Esophagus squamous epithelium (tissue), 5 donors: ENCODE measurements around the gene ABLIM2. TPM values are rescaled to one million over a fixed set of nuclear protein-coding genes. Genes with fewer than 3 reads are reported as not detected.

ENCODE experiments used
- DNase-seq: peaks from one replicate; lab custom pipeline; 2025; lab: John Stamatoyannopoulos, UW
- H3K27ac ChIP-seq, 4 donors: fragments of 200-600 bp; sonication (generic); one replicate each; pipeline ENCODE4 v1.5.1; 2016 to 2019; ENCODE audit warnings: mild to moderate bottlenecking in 1 of 4
- H3K27me3 ChIP-seq, 4 donors: fragments of 200-600 bp; sonication (generic); 1 replicate in 3 of 4; 2 replicates in 1 of 4; pipeline versions ENCODE4 v1.5.1 to v1.6.0; 2017 to 2021; ENCODE audit warnings: antibody characterized with exemption in 1 of 4
- H3K36me3 ChIP-seq, 3 donors: fragments of 200-600 bp; sonication (generic); one replicate each; pipeline ENCODE4 v1.5.1; 2016 to 2019
- H3K4me1 ChIP-seq, 3 donors: fragments of 200-600 bp; sonication (generic); one replicate each; pipeline ENCODE4 v1.5.1; 2017 to 2019
- H3K4me3 ChIP-seq, 4 donors: fragments of 200-600 bp; sonication (generic); 1 replicate in 3 of 4; 2 replicates in 1 of 4; pipeline ENCODE4 v1.5.1; 2016 to 2019; ENCODE audit warnings: mild to moderate bottlenecking in 2 of 4, moderate library complexity in 1 of 4
- H3K9me3 ChIP-seq, 3 donors: fragments of 200-600 bp; sonication (generic); one replicate each; pipeline ENCODE4 v1.5.1; 2016 to 2019
- POLR2A ChIP-seq, 4 donors: fragments of 450-650 bp; IDR thresholded peaks; one replicate each; pipeline ENCODE4 v1.6.1; 2017; ENCODE audit warnings: antibody characterized with exemption in 4 of 4, mild to moderate bottlenecking in 4 of 4, moderate library complexity in 3 of 4
- WGBS, 2 donors: methylation state at CpG; one replicate each; pipeline ENCODE4 v1.1.5; 2018; 5-methylcytosine and 5-hydroxymethylcytosine counted together
- intact Hi-C: fragments of 100-400 bp; cut with DNase I; formaldehyde crosslinking; loops from one replicate; pipeline ENCODE4 v1.15.0; 2022
- total RNA-seq, 4 donors: library from RNA; depleted of rRNA; stranded (reverse); fragments of >200 nt; gene quantifications; one replicate each; pipeline ENCODE4 v1.1.0, GENCODE V29; 2016
- TF ChIP-seq, protein P1 (sequence below), 6 experiments: fragments of 450-650 bp in 4 of 6; fragments of 200-600 bp in 2 of 6; sonication (generic) in 2 of 6; IDR thresholded peaks; one replicate each; pipeline ENCODE4 v1.5.1; 2016 to 2019; ENCODE audit warnings: antibody characterized with exemption in 6 of 6, mild to moderate bottlenecking in 4 of 6, moderate library complexity in 4 of 6
- donor health status: DM: yes; HTN: yes; CAD: no.

Gene ABLIM2
- total RNA-seq, 4 donors from 2014 or later = 13.5 to 26.7 (median 15.7) TPM

DNA sequence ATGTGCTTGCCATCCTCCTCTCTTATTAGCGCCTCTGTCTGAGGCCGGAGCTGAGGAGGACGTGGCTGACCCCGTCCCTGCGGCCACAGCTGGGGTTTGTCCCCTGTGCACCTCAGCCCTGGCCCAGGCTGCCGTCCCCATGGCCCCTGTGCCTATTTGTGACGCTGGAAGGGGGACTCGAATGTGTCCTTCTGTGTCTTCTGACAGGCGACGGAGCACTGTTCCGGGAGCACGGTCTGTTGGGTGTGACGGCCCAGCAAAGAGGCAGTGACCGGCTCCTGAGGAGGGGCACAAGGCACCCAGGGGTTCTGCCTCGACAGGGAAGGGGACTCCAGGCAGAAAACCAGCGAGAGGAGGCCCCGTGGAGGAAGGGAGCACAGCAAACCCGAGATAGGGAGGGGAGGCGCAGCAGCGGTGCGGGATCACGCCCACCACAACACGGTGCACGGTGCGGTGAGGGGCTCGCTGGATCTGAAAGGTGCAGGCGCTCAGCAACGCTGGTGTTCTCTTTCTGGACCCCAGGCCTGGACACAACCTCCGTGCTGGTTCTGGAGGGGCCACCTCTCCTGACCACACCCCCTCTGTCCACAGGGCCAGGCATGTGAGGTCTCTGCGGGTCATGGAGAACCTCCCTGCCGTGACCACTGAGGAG lies 46.1 kb upstream of the ABLIM2 start:
- no peak for TF ChIP-seq POLR2A (IDR thresholded peaks at IDR 0.05)
- TF ChIP-seq, protein P1, sequence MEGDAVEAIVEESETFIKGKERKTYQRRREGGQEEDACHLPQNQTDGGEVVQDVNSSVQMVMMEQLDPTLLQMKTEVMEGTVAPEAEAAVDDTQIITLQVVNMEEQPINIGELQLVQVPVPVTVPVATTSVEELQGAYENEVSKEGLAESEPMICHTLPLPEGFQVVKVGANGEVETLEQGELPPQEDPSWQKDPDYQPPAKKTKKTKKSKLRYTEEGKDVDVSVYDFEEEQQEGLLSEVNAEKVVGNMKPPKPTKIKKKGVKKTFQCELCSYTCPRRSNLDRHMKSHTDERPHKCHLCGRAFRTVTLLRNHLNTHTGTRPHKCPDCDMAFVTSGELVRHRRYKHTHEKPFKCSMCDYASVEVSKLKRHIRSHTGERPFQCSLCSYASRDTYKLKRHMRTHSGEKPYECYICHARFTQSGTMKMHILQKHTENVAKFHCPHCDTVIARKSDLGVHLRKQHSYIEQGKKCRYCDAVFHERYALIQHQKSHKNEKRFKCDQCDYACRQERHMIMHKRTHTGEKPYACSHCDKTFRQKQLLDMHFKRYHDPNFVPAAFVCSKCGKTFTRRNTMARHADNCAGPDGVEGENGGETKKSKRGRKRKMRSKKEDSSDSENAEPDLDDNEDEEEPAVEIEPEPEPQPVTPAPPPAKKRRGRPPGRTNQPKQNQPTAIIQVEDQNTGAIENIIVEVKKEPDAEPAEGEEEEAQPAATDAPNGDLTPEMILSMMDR (IDR thresholded peaks at IDR 0.05) = no peak
- intact Hi-C loops = no loop called here
- no peak overlapping the region for H3K27ac ChIP-seq
- no peak overlapping the region for H3K4me3 ChIP-seq
- no peaks in the 10 kb centered on the region for H3K9me3 ChIP-seq
- no peaks in the 10 kb centered on the region for H3K27me3 ChIP-seq
- 91 to 100% methylated on average over 4 to 16 of the region's 31 CpGs for WGBS, 2 donors
- peaks cover 32 to 63% (median 36%) of the 10 kb centered on the region in 3 donors for H3K4me1 ChIP-seq
- no peak for DNase-seq
- H3K36me3 ChIP-seq = peaks cover 0 to 37% (median 0%) of the 10 kb centered on the region in 3 donors

DNA sequence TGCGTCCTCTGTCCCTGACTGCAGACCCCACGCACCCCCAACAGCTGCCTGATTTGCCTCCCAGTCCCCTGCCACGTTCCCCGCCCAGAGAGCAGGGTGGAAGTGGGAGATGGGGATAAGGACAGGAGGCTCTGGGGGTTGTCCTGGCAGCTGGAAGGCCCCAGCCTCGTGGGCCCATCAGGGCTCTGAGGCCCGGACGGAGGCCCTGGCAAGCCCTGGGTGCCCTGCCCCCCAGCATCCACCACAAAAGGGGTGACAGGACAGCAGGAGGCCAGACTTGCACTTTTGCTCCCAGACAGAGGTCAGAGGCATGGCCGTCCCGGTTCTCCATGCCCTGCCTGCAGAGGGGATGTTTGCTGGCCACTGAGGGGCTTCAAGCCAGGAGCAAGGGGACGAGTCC lies 45.2 kb upstream of the ABLIM2 start:
- peaks cover 41 to 72% (median 44%) of the 10 kb centered on the region in 3 donors for H3K4me1 ChIP-seq
- WGBS, 2 donors = 83% methylated on average over 2 of the region's 10 CpGs; no CpG with 5 or more reads in 1 of the 2 donors
- peaks cover 0 to 28% (median 0%) of the 10 kb centered on the region in 3 donors for H3K36me3 ChIP-seq
- H3K27ac ChIP-seq = no peak overlapping the region
- no peaks in the 10 kb centered on the region for H3K9me3 ChIP-seq
- no peak overlapping the region for H3K4me3 ChIP-seq
- intact Hi-C loops = no loop called here
- no peak for TF ChIP-seq POLR2A (IDR thresholded peaks at IDR 0.05)
- TF ChIP-seq, protein P1 (IDR thresholded peaks at IDR 0.05) = no peak
- H3K27me3 ChIP-seq = no peaks in the 10 kb centered on the region
- no peak for DNase-seq

GRCh38 chr4:8203052-8203401 lies 44.4 kb upstream of the ABLIM2 start:
- intact Hi-C loops = no loop called here
- peaks cover 49 to 80% (median 52%) of the 10 kb centered on the region in 3 donors for H3K4me1 ChIP-seq

DNA sequence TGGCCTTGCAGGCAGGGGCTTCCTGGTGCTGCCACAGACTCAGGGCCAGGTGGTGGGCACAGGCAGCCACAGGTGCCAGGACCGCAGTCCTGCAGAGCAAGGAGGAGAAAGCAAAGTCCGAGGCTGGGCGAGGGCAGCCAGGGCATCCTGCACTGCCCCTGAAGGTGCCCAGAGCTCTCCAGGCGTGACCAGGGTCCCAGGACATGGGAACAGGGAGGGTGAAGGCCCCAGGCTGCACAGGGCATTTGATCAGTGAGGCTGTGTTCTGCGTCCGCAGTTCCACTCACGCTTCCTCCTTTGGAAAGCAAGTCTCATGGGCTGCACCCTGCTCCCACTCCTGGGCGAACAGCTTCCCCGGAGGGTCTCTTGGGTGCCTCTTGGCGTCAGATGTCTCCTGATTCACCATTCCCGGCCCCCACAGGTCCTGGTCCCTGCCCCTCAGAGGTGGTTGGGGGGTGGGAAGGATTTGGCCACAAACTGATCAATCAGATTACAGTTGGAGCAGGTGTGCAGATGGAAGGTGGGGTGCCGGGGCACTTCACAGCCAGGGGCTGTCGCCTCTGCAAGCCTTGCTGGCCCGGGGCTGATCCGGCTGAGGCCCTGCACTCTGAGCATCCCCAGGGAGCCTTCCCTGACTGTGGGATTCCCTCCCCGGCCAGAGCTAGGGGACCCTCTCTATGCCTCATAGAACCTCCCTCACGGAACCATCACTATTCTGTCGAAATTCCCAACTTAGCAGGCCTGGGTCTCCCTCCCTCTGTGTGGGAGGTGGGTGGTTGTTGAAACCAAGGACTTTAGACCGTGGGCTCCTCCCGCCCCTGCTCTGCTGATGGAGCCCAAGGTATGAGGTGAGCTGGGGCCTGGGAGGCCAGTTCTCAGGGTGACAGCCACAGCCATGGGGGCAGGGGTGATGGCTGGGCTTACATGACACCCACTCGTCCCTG lies 43.8 kb upstream of the ABLIM2 start:
- DNase-seq = no peak
- no peaks in the 10 kb centered on the region for H3K9me3 ChIP-seq
- intact Hi-C loops = no loop called here
- H3K4me1 ChIP-seq = peaks cover 53 to 86% (median 55%) of the 10 kb centered on the region in 3 donors
- TF ChIP-seq, protein P1 (IDR thresholded peaks at IDR 0.05) = no peak
- no peak for TF ChIP-seq POLR2A (IDR thresholded peaks at IDR 0.05)
- H3K4me3 ChIP-seq = peak overlapping the region in 2 of 4 donors; percentile 52 to 74
- 71% methylated on average over 7 of the region's 21 CpGs; no CpG with 5 or more reads in 1 of the 2 donors for WGBS, 2 donors
- no peak overlapping the region for H3K27ac ChIP-seq
- H3K27me3 ChIP-seq = no peaks in the 10 kb centered on the region
- H3K36me3 ChIP-seq = peaks cover 0 to 17% (median 0%) of the 10 kb centered on the region in 3 donors

More at GRCh38 chr4:8203052-8203401, 44.4 kb upstream of the ABLIM2 start:
- Histone ChIP-seq H3K27ac (no peak overlapping the region), H3K27me3 (no peaks in the 10 kb centered on the region), H3K4me3 (no peak overlapping the region), H3K36me3 (peaks cover 0 to 23% (median 0%) of the 10 kb centered on the region in 3 donors), H3K9me3 (no peaks in the 10 kb centered on the region)
- DNase-seq = no peak
- TF ChIP-seq, protein P1 (IDR thresholded peaks at IDR 0.05) = no peak
- TF ChIP-seq POLR2A (IDR thresholded peaks at IDR 0.05) = no peak
- 80 to 90% methylated on average over 5 to 7 of the region's 7 CpGs for WGBS, 2 donors
